ENCODE data around the gene ANKDD1A.

DNA sequence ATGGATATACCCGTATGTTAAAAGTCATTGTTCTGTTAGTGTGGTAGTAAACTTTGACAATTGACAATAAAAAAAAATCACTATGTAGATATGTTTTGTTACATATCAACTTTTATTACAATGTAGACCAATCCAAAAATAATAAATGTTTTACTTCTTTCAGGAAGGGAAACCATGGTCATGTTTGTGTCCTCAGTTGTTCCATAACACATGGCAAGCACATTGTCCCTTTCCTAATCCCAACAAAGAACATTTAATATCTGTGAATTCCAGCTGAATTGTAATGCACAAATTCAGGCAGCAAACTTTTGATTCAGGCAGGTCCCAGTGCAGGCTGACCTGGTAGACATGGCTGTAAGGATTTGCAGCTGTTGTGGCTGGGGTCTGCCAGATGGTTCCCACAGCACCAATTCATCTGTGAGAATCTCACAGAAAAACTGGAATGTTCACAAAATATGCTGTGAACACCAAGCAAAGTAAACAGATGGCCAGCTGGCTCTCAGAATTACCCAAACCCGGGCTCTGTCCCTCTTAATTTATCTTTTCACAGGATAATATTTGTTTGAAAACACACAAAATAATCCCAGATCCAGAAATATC lies 79.9 kb downstream of the ANKDD1A start:
- TF ChIP-seq POLR2A (IDR thresholded peaks at IDR 0.05; ENCODE audit: low read length), result no peak
- no peak for TF ChIP-seq GATA1 (IDR thresholded peaks at IDR 0.05; ENCODE audit: low read depth, low read length)
